Skeletal muscle satellite cell (primary cell): ENCODE results near the gene MPDZ. TPM values are rescaled to one million over a fixed set of nuclear protein-coding genes. Genes with fewer than 3 reads are reported as not detected.

Experiments
- H3K27me3 ChIP-seq: 2 replicates; pipeline ENCODE4 v1.7.0; 2013; ENCODE audit warnings: low read length; ENCODE audit not compliant: control insufficient read depth, insufficient read depth
- H3K36me3 ChIP-seq: 2 replicates; pipeline ENCODE4 v1.7.0; 2013; ENCODE audit warnings: mild to moderate bottlenecking, control low read depth, low read length; ENCODE audit not compliant: insufficient read depth
- H3K4me1 ChIP-seq: 2 replicates; pipeline ENCODE4 v1.7.0; 2013; ENCODE audit warnings: low read length; ENCODE audit not compliant: control insufficient read depth, insufficient read depth
- H3K4me2 ChIP-seq: 2 replicates; pipeline ENCODE4 v1.7.0; 2013; ENCODE audit warnings: mild to moderate bottlenecking, low read length
- H3K4me3 ChIP-seq: 2 replicates; pipeline ENCODE4 v1.7.0; 2013; ENCODE audit warnings: low read length
- H3K9ac ChIP-seq: 2 replicates; pipeline ENCODE4 v1.7.0; 2013; ENCODE audit warnings: mild to moderate bottlenecking, low read depth, low read length, moderate library complexity
- H3K9me3 ChIP-seq: replicated peaks from 2 replicates; pipeline ENCODE4 v1.7.0; 2013; ENCODE audit warnings: mild to moderate bottlenecking, control low read depth, low read length
- total RNA-seq: library from RNA; depleted of rRNA; stranded (reverse); fragments of >200 nt; gene quantifications from 2 replicates; pipeline ENCODE4 v1.2.3, GENCODE V29; 2012; rRNA removed

Gene MPDZ
- total RNA-seq = 17.3 and 19.5 TPM in 2 replicates

- H3K4me3 ChIP-seq = peak within 1 kb of the TSS; percentile 90
Measured at GRCh38 chr9:13279284-13280141, at the start of gene MPDZ. MPDZ (minus strand) TSS chr9:13279692; CDS start chr9:13250315, 29,377 bp downstream.

GRCh38 chr9:13324988-13325387 is 45.5 kb upstream of the MPDZ start:
- Histone ChIP-seq H3K4me1 (no peaks in the 10 kb centered on the region), H3K9me3 (no peaks in the 10 kb centered on the region), H3K9ac (no peak overlapping the region), H3K27me3 (no peaks in the 10 kb centered on the region), H3K4me3 (no peak overlapping the region), H3K4me2 (no peak overlapping the region), H3K36me3 (no peaks in the 10 kb centered on the region)

More at GRCh38 chr9:13279284-13280141, at the start of gene MPDZ:
- no peaks in the 10 kb centered on the region for H3K27me3 ChIP-seq
- peak within 1 kb of the TSS; percentile 88 for H3K9ac ChIP-seq
- H3K9me3 ChIP-seq = no peaks in the 10 kb centered on the region
- peaks cover 30% of the 10 kb centered on the region for H3K4me1 ChIP-seq
- no peaks in the 10 kb centered on the region for H3K36me3 ChIP-seq
- H3K4me2 ChIP-seq = peak within 1 kb of the TSS; percentile 98

- no peak overlapping the region for H3K4me2 ChIP-seq
- no peak overlapping the region for H3K4me3 ChIP-seq
- H3K36me3 ChIP-seq = no peaks in the 10 kb centered on the region
- no peaks in the 10 kb centered on the region for H3K27me3 ChIP-seq
- no peaks in the 10 kb centered on the region for H3K9me3 ChIP-seq
- no peaks in the 10 kb centered on the region for H3K4me1 ChIP-seq
- H3K9ac ChIP-seq = no peak overlapping the region
Measured at GRCh38 chr9:13322828-13323550, 43.5 kb upstream of the MPDZ start.

GRCh38 chr9:13318027-13318426 is 38.5 kb upstream of the MPDZ start:
- H3K36me3 ChIP-seq = no peaks in the 10 kb centered on the region
- no peaks in the 10 kb centered on the region for H3K9me3 ChIP-seq
- H3K27me3 ChIP-seq = no peaks in the 10 kb centered on the region
- no peak overlapping the region for H3K4me3 ChIP-seq
- H3K4me2 ChIP-seq = no peak overlapping the region
- no peaks in the 10 kb centered on the region for H3K4me1 ChIP-seq
- H3K9ac ChIP-seq = no peak overlapping the region

GRCh38 chr9:13296972-13297371 is 17.5 kb upstream of the MPDZ start:
- Histone ChIP-seq H3K4me1 (no peaks in the 10 kb centered on the region), H3K4me2 (no peak overlapping the region), H3K27me3 (no peaks in the 10 kb centered on the region), H3K4me3 (no peak overlapping the region), H3K9me3 (no peaks in the 10 kb centered on the region), H3K36me3 (no peaks in the 10 kb centered on the region), H3K9ac (no peak overlapping the region)

- H3K9ac ChIP-seq = no peak overlapping the region
- no peaks in the 10 kb centered on the region for H3K27me3 ChIP-seq
- H3K4me3 ChIP-seq = no peak overlapping the region
- H3K4me2 ChIP-seq = no peak overlapping the region
- no peaks in the 10 kb centered on the region for H3K9me3 ChIP-seq
- no peaks in the 10 kb centered on the region for H3K36me3 ChIP-seq
- H3K4me1 ChIP-seq = no peaks in the 10 kb centered on the region
Measured at GRCh38 chr9:13295556-13295955, 16.1 kb upstream of the MPDZ start.

GRCh38 chr9:13292782-13293181 is 13.3 kb upstream of the MPDZ start:
- Histone ChIP-seq H3K9ac (no peak overlapping the region), H3K4me1 (no peaks in the 10 kb centered on the region), H3K36me3 (no peaks in the 10 kb centered on the region), H3K27me3 (no peaks in the 10 kb centered on the region), H3K9me3 (no peaks in the 10 kb centered on the region), H3K4me2 (no peak overlapping the region), H3K4me3 (no peak overlapping the region)

- no peak overlapping the region for H3K4me3 ChIP-seq
- H3K9ac ChIP-seq = no peak overlapping the region
- H3K4me2 ChIP-seq = no peak overlapping the region
- H3K4me1 ChIP-seq = no peaks in the 10 kb centered on the region
- H3K27me3 ChIP-seq = no peaks in the 10 kb centered on the region
- H3K36me3 ChIP-seq = no peaks in the 10 kb centered on the region
- H3K9me3 ChIP-seq = no peaks in the 10 kb centered on the region
Measured at GRCh38 chr9:13292158-13292557, 12.7 kb upstream of the MPDZ start.

- no peaks in the 10 kb centered on the region for H3K36me3 ChIP-seq
- H3K4me2 ChIP-seq = no peak overlapping the region
- no peaks in the 10 kb centered on the region for H3K4me1 ChIP-seq
- no peak overlapping the region for H3K4me3 ChIP-seq
- no peak overlapping the region for H3K9ac ChIP-seq
- no peaks in the 10 kb centered on the region for H3K9me3 ChIP-seq
- H3K27me3 ChIP-seq = no peaks in the 10 kb centered on the region
Measured at GRCh38 chr9:13291718-13292117, 12.2 kb upstream of the MPDZ start.

- no peak overlapping the region for H3K9ac ChIP-seq
- peaks cover 15% of the 10 kb centered on the region for H3K4me1 ChIP-seq
- no peaks in the 10 kb centered on the region for H3K27me3 ChIP-seq
- no peak overlapping the region for H3K4me3 ChIP-seq
- H3K4me2 ChIP-seq = no peak overlapping the region
- H3K36me3 ChIP-seq = no peaks in the 10 kb centered on the region
- H3K9me3 ChIP-seq = no peaks in the 10 kb centered on the region
Measured at GRCh38 chr9:13284011-13284410, 4.5 kb upstream of the MPDZ start.

GRCh38 chr9:13282998-13283397 is 3.5 kb upstream of the MPDZ start:
- Histone ChIP-seq H3K36me3 (no peaks in the 10 kb centered on the region), H3K27me3 (no peaks in the 10 kb centered on the region), H3K4me2 (peak overlapping the region; percentile 5), H3K9ac (no peak overlapping the region), H3K4me3 (no peak overlapping the region), H3K9me3 (no peaks in the 10 kb centered on the region), H3K4me1 (peaks cover 17% of the 10 kb centered on the region)
